GM21360 (cell line): ENCODE measurements around the gene SDCBP2.

Experiments used
- ATAC-seq: cut with Tn5 transposase; IDR thresholded peaks from one replicate; pipeline ENCODE4 v1.9.1; 2021; ENCODE audit warnings: mild to moderate bottlenecking, moderate library complexity; ENCODE audit not compliant: unreplicated experiment

SDCBP2 gene

GRCh38 chr20:1315804-1316203 is 13.1 kb downstream of the SDCBP2 start:
- ATAC-seq, result no peak

DNA sequence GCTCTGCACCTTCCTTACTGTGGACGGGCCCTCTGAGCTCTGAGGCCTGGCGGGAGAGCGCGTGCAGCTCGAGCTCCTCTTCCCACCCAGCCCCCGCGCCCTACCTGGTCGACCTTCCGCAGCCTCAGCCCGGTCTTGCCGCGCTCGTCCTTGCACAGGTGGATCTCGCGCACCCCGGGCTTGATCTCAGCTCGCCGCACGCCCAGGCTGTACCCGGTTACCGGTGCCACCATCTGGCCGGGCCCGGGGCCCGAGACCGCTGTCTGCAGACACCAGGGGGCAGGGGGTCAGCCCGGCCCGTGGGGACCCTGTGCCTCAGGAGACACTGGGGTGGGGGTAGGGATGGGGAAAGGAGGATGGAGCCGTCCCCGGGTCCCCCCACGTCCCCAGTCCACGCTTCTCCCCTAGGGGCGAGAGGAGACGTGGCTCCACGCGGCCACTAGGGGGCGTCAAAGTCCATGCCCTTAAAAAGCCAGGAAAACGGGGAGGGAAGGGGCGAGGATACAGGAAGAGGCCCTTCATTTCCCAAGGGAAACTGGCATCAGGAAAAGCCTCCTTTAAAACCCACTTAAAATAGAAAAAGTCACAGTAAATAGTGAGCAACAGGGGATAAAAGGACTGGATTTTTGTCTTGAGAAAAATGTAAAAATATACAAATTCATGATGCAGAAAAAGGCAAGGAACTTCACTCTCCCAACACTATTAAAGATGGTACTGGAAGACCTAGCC is 15.5 kb downstream of the SDCBP2 start:
- ATAC-seq, result no peak

GRCh38 chr20:1312904-1313235 is 16.1 kb downstream of the SDCBP2 start:
- ATAC-seq, result no peak

- no peak for ATAC-seq
Observed at GRCh38 chr20:1312308-1312707, 16.6 kb downstream of the SDCBP2 start.

GRCh38 chr20:1310506-1311190 is 18.3 kb downstream of the SDCBP2 start:
- no peak for ATAC-seq

DNA sequence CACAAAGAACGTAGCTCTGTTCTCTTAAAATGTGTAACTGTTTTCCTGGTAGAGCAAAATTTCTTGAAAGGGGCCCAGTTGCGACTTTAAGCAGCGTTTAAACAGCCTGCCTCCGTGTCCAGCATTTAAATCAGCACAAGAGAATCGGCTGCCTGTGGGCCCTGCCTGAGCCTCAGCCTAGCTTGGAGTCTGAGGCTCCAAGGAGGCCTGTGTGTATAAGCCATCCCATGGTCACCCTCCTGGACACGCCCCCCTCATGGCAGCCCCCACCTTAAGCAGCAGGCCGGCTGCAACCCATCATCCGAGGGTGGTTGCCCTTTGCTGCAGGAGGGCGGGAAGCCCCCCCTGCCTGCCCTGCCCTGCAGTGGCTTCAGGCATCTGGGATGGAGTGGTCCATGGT is 18.9 kb downstream of the SDCBP2 start:
- ATAC-seq, result no peak

GRCh38 chr20:1309439-1309847 is 19.5 kb downstream of the SDCBP2 start:
- no peak for ATAC-seq

DNA sequence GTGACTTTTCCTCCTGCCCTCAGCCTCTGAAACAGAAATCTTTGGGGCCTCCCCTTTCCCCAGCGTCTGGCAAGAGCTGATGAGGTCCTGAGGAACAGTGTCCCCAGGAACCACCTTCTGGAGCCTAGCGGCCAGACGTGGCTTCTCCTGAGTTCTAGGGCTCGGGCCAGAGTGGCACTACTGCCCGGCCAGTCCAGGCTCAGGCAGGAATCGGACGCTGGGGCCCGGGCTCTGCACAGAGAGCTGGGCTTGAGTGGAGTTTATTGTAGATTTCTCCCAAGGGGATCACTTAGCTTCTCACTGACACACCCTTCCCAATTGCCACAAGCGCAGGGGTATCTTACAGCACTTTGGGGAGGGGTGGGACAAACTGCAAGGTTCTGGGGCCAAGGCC is 20.2 kb downstream of the SDCBP2 start:
- ATAC-seq, result no peak

DNA sequence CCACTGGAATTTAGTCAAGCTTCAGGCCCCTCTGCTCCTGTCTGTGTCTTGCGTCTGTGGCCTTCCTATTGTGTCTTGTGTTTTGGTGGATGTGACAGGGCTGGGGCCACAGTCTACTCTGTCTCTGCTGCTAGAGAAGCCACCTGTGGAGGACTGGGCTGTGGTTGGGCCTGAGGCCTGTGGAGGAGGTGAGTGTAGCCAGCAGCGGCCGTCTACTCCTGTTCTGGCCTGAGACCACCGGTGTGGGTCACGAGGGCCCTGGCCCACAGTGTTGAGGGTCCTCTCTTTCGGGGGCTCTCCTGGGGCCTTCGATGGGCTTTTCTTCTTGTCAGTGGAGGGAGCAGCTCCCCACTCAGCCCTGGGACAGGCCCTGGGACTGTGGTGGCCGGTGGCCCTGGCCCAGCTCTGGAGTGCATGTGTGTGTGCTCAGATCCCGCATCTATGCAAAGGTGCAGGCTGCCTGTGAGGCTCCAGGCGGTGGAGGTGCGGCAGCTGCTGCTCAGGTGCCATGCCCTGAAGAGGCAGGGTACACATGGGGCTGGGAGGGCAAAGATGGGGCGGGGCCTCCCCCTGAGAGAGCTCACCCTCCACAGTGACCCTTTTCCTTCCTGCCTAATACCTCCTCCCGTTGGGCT is 20.8 kb downstream of the SDCBP2 start:
- no peak for ATAC-seq

- ATAC-seq, result no peak
Observed at GRCh38 chr20:1307571-1307971, 21.4 kb downstream of the SDCBP2 start.

DNA sequence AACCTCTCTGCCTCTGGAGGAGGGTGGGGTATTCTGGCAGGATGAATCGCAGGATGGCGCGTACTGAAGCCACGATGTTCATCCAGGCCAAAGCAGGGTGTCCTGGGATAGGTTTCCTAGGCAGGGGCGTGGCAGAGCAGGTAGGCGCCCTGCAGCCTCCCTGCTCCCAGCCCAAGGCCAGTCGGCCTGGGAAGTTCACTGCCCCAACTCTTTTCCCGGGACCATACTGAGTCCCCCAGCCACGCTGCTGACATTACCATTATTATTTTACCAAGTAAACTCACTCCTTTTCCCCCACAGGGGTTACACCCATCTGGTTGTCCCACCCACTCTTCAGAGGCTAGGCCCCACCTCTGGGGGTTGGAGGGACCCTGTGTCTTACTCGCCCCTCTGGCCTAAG is 21.8 kb downstream of the SDCBP2 start:
- ATAC-seq, result no peak

DNA sequence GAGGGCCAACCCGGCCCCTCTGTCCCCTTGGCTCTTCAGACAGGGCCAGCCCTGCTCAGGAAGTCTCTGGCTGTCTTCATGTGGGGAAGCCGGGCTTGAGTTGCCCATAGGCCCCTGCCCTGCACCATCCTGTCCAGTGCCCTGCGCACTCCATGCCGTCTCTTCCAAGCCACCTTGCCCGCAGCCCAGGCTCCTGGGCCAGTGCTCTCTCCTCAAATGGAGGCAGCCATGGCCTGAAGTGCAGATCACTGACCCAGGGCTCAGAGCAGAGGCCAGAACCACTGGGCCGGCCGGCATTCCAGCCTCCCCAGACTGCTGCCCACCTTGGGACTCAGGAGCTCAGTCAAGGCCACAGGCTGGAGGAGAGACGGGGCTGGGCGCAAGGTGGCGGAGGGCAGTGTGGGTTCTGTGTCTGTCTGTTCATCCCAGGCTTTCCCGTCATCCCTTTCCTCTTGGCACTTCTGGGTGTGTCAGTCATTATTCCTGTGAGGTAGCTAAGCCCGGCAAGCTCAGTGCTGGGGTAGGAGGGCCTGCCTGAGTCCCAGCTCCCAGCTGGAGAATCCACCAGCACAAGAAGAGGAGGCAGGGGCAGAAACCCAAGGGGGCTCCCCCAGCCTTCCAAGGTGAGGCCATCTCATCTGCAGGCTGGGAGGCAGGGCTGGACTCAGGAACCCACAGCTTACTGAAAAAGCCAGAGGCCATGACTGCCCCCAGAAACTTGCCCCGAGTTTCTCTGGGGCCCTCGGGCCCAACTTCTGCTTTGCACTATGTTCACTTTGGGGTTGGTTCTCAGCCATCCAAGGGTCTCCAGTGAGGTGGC is 22.4 kb downstream of the SDCBP2 start:
- no peak for ATAC-seq

DNA sequence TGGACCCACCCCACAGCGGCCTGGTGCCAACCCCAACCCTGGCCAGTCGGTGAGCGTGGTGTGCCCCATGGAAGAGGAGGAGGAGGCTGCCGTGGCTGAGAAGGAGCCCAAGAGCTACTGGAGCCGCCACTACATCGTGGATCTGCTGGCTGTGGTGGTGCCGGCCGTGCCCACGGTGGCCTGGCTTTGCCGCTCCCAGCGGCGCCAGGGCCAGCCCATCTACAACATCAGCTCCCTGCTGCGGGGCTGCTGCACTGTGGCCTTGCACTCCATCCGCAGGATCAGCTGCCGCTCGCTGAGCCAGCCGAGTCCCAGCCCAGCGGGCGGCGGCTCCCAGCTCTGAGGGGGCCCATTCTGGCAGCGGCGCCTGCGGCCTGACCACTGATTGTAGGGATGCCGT is 23.2 kb downstream of the SDCBP2 start:
- no peak for ATAC-seq

GRCh38 chr20:1304710-1305515 is 24.0 kb downstream of the SDCBP2 start:
- ATAC-seq, result no peak

- no peak for ATAC-seq
Observed at GRCh38 chr20:1302685-1303541, 26.0 kb downstream of the SDCBP2 start.

- ATAC-seq, result no peak
Observed at GRCh38 chr20:1301031-1301529, 27.9 kb downstream of the SDCBP2 start.

- ATAC-seq, result no peak
Observed at GRCh38 chr20:1300083-1300840, 28.7 kb downstream of the SDCBP2 start.

- ATAC-seq, result no peak
Observed at GRCh38 chr20:1299522-1299921, 29.4 kb downstream of the SDCBP2 start.
